ENCODE results near the gene UCK1.
"Not testable (repeated sequence)": the region's sequence is repeated elsewhere in the genome, so short reads cannot be mapped to it uniquely, and the experiment has no call there.

Gene UCK1

DNA sequence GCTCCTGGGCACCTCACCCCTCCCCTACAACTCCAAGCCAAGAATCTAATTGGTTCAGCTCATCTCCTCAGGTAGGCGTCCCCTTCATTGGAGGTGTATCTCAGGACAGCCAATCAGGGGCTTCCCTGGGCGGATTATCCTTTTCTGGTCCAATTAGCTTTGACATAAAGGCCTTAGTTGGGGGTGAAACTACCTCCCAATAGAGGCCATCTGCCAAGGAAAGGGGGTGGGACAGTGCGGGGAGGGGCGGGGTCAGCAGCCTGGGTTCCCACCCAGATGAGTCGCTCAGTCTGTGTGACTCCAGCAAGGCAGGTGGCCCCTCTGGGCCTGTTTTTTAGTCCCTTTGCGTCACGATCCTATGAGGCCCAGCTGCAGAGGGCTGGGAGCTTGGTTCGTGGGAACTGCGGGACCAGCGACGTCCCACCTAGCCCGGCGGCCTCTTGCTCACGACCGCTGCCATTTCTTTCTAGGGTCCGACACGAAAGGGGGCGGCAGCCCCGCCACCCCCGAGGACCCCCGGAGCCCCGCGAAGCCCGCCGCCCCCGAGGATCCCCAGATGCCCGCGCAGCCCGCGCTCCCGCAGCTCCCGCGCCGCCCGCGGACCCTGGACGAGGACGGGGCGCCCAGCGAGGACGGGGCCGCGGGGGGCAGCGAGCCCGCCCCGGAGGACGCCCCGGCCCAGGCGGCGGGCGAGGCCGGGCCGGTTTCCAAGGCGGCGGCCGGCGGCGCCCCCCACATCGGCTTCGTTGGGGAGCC, 23.2 kb upstream of the UCK1 start:
- DNase-seq: no peak

DNA sequence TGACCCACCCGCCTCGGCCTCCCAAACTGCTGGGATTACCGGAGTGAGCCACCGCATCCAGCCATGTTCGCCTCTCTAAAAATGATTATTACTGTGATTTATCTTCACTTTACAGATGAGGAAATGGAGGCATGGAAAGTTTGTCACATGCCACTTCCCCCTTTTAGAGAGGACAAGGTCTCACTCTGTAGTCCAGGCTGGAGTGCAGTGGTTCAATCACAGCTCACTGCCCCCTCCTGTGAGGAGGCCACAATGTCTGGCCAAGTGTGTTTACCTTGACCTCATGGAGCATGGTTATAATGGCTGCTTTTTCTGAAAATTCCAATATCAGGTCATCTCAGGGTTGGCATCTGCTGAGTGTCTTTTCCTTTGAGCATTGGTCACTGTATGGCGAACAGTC, 21.0 kb upstream of the UCK1 start:
- DNase-seq: no peak

- not testable (repeated sequence) for DNase-seq
These were observed 19.4 kb upstream of the UCK1 start for GRCh38 chr9:131550465-131550864.

DNA sequence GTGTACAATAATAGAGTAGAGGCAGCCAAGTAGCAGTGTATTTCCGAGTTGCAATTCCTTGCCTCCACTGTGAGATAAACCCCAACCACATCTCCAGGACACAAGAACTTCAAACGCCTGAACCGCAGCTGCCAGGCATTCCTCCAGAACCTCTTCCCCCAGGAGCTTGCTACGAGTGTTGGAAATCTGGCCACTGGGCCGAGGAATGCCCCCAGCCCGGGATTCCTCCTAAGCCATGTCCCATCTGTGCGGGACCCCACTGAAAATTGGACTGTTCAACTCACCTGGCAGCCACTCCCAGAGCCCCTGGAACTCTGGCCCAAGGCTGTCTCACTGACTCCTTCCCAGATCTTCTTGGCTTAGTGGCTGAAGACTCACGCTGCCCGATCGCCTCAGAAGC, 18.1 kb upstream of the UCK1 start:
- DNase-seq: not testable (repeated sequence)

DNA sequence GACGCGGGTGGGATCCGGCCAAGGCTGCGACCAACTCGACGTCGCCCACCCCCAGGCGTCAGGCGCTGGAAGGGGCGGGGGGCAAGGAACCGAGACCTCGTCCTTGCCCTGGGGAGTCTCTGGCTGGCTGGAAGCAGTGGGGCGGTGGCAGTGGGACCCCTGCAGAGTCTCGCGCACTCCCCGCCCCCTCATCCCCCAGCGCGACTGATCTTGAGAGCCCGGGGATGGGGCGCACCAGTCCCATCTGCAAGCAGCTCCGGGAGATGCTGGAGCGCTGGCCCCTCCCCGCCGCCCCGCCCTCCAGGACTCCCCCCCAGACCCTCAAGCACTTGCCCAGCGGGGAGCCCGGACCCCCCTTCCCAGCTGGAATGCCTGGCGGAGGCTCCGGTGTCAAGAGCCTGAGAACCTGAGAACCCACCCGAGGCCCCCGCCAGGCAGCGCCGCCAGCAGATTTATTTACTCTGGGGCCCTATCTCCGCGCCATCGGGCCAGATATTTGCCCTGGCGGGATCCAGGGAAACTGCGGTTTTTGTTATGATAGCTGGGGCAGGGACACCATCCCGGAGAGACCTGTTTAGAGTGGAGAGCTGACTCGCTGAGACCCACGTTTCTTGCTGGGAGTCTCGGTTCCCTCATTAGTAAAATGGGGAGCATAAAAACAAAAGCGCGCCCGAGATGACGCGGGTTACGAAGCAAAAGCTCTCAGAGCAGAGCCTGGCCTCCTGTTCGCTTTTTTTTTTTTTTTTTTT, 15.4 kb upstream of the UCK1 start:
- no peak for DNase-seq

- DNase-seq: no peak
These were observed 14.8 kb upstream of the UCK1 start for GRCh38 chr9:131545786-131546335.

- no peak for DNase-seq
These were observed 14.1 kb upstream of the UCK1 start, which contains the start of gene PRRT1B for GRCh38 chr9:131545003-131545785. PRRT1B (plus strand) TSS chr9:131545523; CDS start chr9:131545616, 93 bp downstream.

DNA sequence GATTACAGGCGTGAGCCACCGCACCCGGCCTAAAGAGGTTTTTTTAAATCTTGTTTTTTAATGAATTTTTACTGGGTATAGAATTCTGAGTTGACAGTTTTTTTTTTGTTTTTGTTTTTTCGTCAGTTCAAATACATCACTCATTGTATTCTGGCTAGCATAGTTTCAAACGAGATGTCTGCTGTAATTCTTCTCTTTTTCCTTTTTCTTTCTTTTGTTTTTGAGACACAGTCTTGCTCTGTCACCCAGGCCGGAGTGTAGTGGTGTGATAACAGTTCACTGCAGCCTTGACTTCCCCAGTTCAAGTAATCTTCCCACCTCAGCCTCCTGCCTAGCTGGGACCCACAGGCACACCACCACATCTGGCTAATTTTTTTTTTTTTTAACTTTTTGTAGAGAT, 12.1 kb upstream of the UCK1 start:
- no peak for DNase-seq

DNA sequence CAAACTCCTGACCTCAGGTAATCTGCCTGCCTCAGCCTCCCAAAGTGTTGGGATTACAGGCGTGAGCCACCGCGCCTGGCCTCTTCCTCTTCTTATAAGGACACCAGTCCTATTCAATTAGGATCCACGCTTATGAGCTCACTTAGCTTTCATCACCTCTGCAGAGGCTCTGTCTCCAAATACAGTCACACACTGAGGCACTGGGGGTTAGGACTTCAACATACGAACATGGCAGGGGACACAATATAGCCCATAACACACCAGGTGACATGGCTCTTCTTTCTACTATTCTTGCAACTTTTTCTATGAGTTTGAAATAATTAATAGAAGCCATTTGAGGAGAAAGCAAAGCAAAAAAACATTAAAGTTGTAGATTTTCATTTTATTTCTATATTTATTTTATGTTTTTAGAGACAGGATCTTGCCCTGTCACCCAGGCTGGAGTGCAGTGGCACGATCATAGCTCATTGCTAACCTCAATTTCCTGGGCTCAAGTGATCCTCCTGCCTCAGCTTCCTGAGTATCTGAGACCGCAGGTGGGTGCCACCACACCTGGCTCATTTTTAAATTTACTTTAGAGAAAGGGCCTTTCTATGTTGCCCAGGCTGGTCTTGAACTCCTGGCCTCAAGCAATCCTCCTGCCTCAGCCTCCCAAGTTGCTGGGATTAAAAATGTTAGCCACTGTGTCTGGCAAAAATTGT, 8.3 kb upstream of the UCK1 start:
- no peak for DNase-seq

- DNase-seq: no peak
These were observed 6.9 kb upstream of the UCK1 start for GRCh38 chr9:131537946-131538345.

DNA sequence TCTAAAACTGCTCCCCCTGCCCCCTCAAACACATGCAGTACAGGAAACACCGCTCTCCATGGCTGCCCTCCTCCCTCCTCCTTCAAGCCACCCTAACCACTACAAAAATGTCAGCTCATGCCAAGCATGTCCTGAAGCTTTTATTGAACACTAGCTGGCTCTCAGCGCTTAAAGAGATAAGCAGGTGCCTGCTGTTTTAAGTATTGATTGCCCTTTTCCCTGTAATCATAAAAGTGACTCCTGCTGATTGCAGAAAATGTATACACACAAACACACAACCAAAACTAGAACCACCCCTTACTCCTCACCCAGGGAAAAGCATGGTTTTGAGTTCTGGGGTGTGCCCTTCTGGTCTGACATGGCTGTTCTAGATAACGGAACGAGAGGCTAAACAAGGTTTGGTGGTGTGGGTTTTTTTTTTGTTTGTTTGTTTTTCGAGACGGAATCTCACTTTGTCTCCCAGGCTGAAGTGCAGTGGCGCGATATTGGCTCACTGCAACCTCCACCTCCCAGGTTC, 3.7 kb upstream of the UCK1 start:
- DNase-seq: no peak

GRCh38 chr9:131530546-131530919, 530 bp downstream of the UCK1 start:
- no peak for DNase-seq

DNA sequence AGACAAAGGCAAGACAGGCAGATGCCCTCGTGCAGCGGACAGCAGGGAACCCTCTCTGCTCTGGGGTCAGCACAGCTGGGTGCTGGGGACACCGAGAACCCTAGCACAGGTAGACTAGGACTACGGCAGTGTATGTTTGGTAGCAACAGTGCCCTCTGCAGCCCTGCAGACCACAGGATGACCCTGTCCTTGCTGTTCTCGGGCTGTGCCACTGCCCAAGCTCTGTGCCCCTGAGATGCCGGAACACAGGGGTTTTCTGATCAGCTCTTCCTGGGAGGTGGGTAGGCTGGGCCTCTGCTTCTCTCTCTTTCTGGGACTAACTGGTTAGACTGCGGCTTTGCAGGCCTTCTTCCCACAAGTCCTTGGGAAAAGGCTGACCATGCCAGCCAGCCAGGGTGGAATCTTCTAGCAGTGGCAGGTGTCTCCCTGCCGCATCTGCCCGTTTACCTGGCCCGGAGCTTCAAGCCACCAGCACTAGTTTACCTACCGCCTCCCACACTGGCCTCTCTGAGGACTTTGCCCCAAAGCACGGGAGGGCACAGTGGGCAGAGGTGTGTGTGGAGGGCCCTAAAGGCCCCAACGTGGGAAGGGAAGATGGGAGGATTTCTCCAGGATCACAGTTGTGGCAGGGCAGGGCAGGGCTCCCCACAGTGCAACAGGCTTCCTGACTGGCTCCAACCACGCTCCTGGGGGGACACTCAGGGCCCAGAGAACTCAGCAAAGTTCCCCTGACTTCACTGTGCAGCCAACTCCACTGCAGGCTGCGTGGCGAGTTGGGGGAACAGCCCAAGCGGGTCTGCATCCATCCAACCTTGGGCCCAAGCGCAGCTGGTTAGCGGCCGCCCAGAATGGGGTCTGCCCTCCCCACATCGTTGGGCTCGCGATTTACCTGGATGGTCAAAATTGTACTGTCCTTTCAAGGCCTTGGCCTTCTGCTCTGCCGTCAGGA, 1.2 kb downstream of the UCK1 start:
- no peak for DNase-seq

- DNase-seq: no peak
These were observed 2.1 kb downstream of the UCK1 start for GRCh38 chr9:131528886-131529505.

- no peak for DNase-seq
These were observed 2.9 kb downstream of the UCK1 start for GRCh38 chr9:131528186-131528585.

DNA sequence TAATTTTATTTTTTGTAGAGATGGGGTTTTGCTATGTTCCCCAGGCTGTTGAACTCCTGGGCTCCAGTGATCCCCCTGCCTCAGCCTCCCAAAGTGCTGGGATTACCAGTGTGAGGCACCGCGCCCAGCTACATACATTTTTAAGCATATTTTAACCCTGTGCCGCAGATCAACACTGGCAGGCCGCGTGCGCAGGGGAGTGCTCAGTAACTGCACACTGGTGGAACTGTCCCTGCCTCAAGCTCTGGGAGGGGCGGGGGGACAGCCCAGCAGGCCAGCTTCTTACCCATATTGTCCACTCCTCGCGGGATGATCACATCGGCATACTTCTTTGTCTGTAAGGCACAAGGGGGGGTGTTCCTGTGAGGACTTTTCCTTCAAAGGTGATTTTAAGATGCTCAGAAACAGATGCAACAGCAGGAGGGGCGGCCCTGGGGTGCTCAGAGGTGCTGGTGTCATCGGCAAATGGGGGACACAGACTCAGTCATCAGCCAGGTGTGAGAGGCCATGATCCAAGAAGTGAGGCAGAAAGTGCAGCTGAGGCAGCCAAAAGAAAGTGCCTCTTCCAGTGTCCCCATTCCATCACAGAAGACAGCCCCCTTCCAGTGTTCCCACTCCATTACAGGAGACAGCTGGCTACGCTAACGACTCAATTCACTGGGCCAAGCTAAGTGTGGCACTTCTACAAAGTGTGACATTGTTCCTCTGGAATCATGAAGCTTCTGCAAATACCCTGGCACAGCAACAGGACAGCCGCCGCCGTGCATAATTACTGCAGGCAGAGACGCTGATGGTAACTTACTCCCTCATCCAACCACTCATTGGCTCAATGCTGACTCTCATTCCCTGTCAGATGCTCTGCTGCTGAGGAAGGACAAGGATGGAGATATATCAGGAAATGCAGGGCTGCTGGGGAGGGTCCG, 5.2 kb downstream of the UCK1 start:
- DNase-seq: no peak

- DNase-seq: no peak
These were observed 6.3 kb downstream of the UCK1 start for GRCh38 chr9:131524665-131525315.

- DNase-seq: no peak
These were observed 7.3 kb downstream of the UCK1 start for GRCh38 chr9:131523451-131524435.
